ENCODE data around the gene UXS1.
A peak's percentile ranks its signal among the peaks of the same experiment; 100 is the strongest.

The UXS1 gene

GRCh38 chr2:106107509-106108131, 86.5 kb downstream of the UXS1 start:
- no peak for DNase-seq

GRCh38 chr2:106106622-106107508, 87.2 kb downstream of the UXS1 start:
- no peak for DNase-seq

- DNase-seq = no peak
These were observed 88.8 kb downstream of the UXS1 start for GRCh38 chr2:106105151-106105922.

- peak; percentile 16 for DNase-seq
These were observed 89.6 kb downstream of the UXS1 start for GRCh38 chr2:106104332-106105062.

- no peak for DNase-seq
These were observed 94.4 kb downstream of the UXS1 start for GRCh38 chr2:106099691-106100090.

- no peak for DNase-seq
These were observed 95.4 kb downstream of the UXS1 start for GRCh38 chr2:106098664-106099063.

GRCh38 chr2:106098081-106098480, 96.0 kb downstream of the UXS1 start:
- DNase-seq = no peak

GRCh38 chr2:106097038-106098000, 96.8 kb downstream of the UXS1 start:
- DNase-seq = no peak

- no peak for DNase-seq
These were observed 97.6 kb downstream of the UXS1 start for GRCh38 chr2:106096299-106097037.

GRCh38 chr2:106095478-106096298, 98.4 kb downstream of the UXS1 start:
- DNase-seq = no peak

GRCh38 chr2:106094131-106094841, 99.8 kb downstream of the UXS1 start:
- no peak for DNase-seq

GRCh38 chr2:106090916-106091618, 103.0 kb downstream of the UXS1 start:
- DNase-seq = no peak

GRCh38 chr2:106089611-106090010, 104.5 kb downstream of the UXS1 start:
- no peak for DNase-seq

GRCh38 chr2:106085181-106085940, 108.7 kb downstream of the UXS1 start:
- DNase-seq = no peak

GRCh38 chr2:106080959-106081358, 113.1 kb downstream of the UXS1 start:
- no peak for DNase-seq

GRCh38 chr2:106078096-106078495, 116.0 kb downstream of the UXS1 start:
- DNase-seq = no peak

GRCh38 chr2:106076941-106077340, 117.2 kb downstream of the UXS1 start:
- DNase-seq = no peak

GRCh38 chr2:106075048-106075447, 119.1 kb downstream of the UXS1 start:
- DNase-seq = no peak
